ENCODE measurements around the gene MED7. TPM values are rescaled to one million over a fixed set of nuclear protein-coding genes. Genes with fewer than 3 reads are reported as not detected.

The MED7 gene
- total and polyA plus RNA-seq, 11 donors: 6.9 to 11.0 (median 9.6) TPM

- H3K4me1 ChIP-seq: no peaks in the 10 kb centered on the region
- TF ChIP-seq POLR2A (IDR thresholded peaks at IDR 0.05) (no peak), CTCF (IDR thresholded peaks at IDR 0.05) (no peak)
- H3K9me3 ChIP-seq: no peaks in the 10 kb centered on the region
- ATAC-seq: no peak
- no peaks in the 10 kb centered on the region for H3K36me3 ChIP-seq
- no peak within 1 kb of the TSS for H3K27ac ChIP-seq
- intact Hi-C loops (cut with DNase I): no loop called here
- peaks cover 0 to 7% (median 0%) of the 10 kb centered on the region in 9 donors for H3K27me3 ChIP-seq
- DNase-seq: no peak
- H3K4me3 ChIP-seq: no peak within 1 kb of the TSS
- WGBS, 4 donors: 86 to 92% (median 90%) methylated on average over 7 of the region's 7 CpGs
These were observed 23.8 kb upstream of the MED7 start, which contains the start of gene GARIN3 for GRCh38 chr5:157166214-157167213. TSS of gene GARIN3 (minus strand) at chr5:157166264. CDS start at chr5:157166168, 96 bp downstream.

GRCh38 chr5:157165668-157166067 is 23.0 kb upstream of the MED7 start:
- no peaks in the 10 kb centered on the region for H3K36me3 ChIP-seq
- intact Hi-C loops (cut with DNase I): no loop called here

GRCh38 chr5:157165261-157165660 is 22.6 kb upstream of the MED7 start:
- H3K36me3 ChIP-seq: no peaks in the 10 kb centered on the region
- DNase-seq (no peak), ATAC-seq (no peak)
- no peak overlapping the region for H3K4me3 ChIP-seq
- 78 to 91% (median 87%) methylated on average over 3 to 4 of the region's 4 CpGs for WGBS, 4 donors
- intact Hi-C loops (cut with DNase I): no loop called here
- no peaks in the 10 kb centered on the region for H3K9me3 ChIP-seq
- H3K27me3 ChIP-seq: peaks cover 0 to 12% (median 4%) of the 10 kb centered on the region in 9 donors
- TF ChIP-seq CTCF (IDR thresholded peaks at IDR 0.05) (no peak), POLR2A (IDR thresholded peaks at IDR 0.05) (no peak)
- no peak overlapping the region for H3K27ac ChIP-seq
- H3K4me1 ChIP-seq: no peaks in the 10 kb centered on the region

More at GRCh38 chr5:157165668-157166067, 23.0 kb upstream of the MED7 start:
- Histone ChIP-seq H3K4me1 (no peaks in the 10 kb centered on the region), H3K27ac (no peak overlapping the region), H3K9me3 (no peaks in the 10 kb centered on the region), H3K27me3 (peaks cover 0 to 12% (median 0%) of the 10 kb centered on the region in 9 donors), H3K4me3 (no peak overlapping the region)
- TF ChIP-seq POLR2A (IDR thresholded peaks at IDR 0.05) (no peak), CTCF (IDR thresholded peaks at IDR 0.05) (no peak)
- 83 to 88% (median 86%) methylated on average over 14 of the region's 14 CpGs for whole genome bisulfite sequencing, 4 donors
- DNase-seq: no peak
- no peak for ATAC-seq

GRCh38 chr5:157164521-157164920 is 21.9 kb upstream of the MED7 start:
- H3K4me3 ChIP-seq: no peak overlapping the region
- H3K27me3 ChIP-seq: peaks cover 0 to 18% (median 4%) of the 10 kb centered on the region in 9 donors
- H3K9me3 ChIP-seq: no peaks in the 10 kb centered on the region
- ATAC-seq: no peak
- H3K27ac ChIP-seq: no peak overlapping the region
- WGBS, 4 donors: 78 to 82% (median 80%) methylated on average over 5 of the region's 5 CpGs
- peaks cover 0 to 3% (median 0%) of the 10 kb centered on the region in 12 donors for H3K4me1 ChIP-seq
- intact Hi-C loops (cut with DNase I): loop anchor here in 1 of 10 donors (5.0 kb wide), 1 partner anchor 148 kb away; no protein-coding TSS in a partner anchor
- no peak for TF ChIP-seq POLR2A (IDR thresholded peaks at IDR 0.05)
- TF ChIP-seq CTCF (IDR thresholded peaks at IDR 0.05): no peak
- no peak for DNase-seq
- no peaks in the 10 kb centered on the region for H3K36me3 ChIP-seq

Measured in heart left ventricle (tissue), 16 donors.